ENCODE measurements around the gene ZFAND4. TPM values are rescaled to one million over a fixed set of nuclear protein-coding genes. Genes with fewer than 3 reads are reported as not detected.

The ZFAND4 gene
- total and polyA plus RNA-seq, 9 of the 15 experiments (the other 6 are each of a cell fraction or from before 2014, with no cell fraction given) = 0.42 to 3.0 (median 1.5) TPM

DNA sequence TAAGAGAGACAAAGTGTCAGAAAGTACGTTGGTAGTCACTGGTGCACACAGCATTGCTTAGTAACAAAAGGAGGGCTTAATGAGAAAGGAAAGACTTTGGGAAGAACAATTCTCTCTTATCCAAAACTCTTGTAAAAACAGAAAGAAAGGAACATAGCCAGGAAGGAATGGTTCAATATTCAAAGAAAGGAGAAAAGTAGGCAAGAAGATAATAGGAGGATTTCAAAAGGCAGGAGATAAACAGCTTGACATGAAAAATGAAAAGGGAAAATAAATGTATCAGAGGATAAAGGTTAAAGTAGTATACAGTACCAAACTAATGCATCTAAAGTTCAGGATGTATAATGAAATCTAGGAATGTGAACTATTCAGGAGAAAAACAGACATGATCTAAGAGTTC, 20.1 kb downstream of the ZFAND4 start:
- Histone ChIP-seq H3K9ac (ENCODE audit: insufficient read depth in 1 of 2, low read depth in 2 of 2, low read length in 2 of 2) (no peak overlapping the region), H3K79me2 (ENCODE audit: control insufficient read depth, insufficient read depth, low read length) (no peaks in the 10 kb centered on the region), H3K4me2 (ENCODE audit: insufficient read depth, low read length) (no peak overlapping the region), H3K36me3 (ENCODE audit: control insufficient read depth, insufficient read depth, low read length) (no peaks in the 10 kb centered on the region), H2AFZ (ENCODE audit: low read depth, low read length) (no peak overlapping the region), H3K27ac (ENCODE audit: extremely low read depth, low read depth, low read length) (no peak overlapping the region), H3K9me1 (ENCODE audit: control insufficient read depth, insufficient read depth, low read length) (no peaks in the 10 kb centered on the region), H3K9me3 (replicated peaks; ENCODE audit: control insufficient read depth, insufficient read depth, low read depth, low read length) (no peaks in the 10 kb centered on the region), H3K4me1 (replicated peaks in 1 of 2; ENCODE audit: control insufficient read depth in 2 of 2, insufficient read depth in 2 of 2, low read length in 2 of 2) (no peaks in the 10 kb centered on the region), H4K20me1 (replicated peaks; ENCODE audit: control insufficient read depth, insufficient read depth, low read length) (no peaks in the 10 kb centered on the region), H3K27me3 (ENCODE audit: control insufficient read depth in 2 of 2, insufficient read depth in 2 of 2, low read length in 2 of 2) (no peaks in the 10 kb centered on the region), H3K4me3 (no peak overlapping the region)
- BruUV-seq (replicated peaks) = no TSS peak
- no peak for DNase-seq (ENCODE audit: extremely low read depth in 1 of 4, low spot score in 3 of 4)
- POLR2A ChIA-PET = no interaction called here
- WGBS (ENCODE audit: insufficient coverage, low coverage, missing lambda C conversion rate) = 6% methylated on average over 1 of the region's 1 CpG
- no peak for TF ChIP-seq CBX3 (IDR thresholded peaks at IDR 0.05; ENCODE audit: borderline replicate concordance in 1 of 2, low read length in 2 of 2)
- no peak for TF ChIP-seq MECOM (CRISPR knock-in tag; IDR thresholded peaks at IDR 0.05)
- TF ChIP-seq, protein P1, sequence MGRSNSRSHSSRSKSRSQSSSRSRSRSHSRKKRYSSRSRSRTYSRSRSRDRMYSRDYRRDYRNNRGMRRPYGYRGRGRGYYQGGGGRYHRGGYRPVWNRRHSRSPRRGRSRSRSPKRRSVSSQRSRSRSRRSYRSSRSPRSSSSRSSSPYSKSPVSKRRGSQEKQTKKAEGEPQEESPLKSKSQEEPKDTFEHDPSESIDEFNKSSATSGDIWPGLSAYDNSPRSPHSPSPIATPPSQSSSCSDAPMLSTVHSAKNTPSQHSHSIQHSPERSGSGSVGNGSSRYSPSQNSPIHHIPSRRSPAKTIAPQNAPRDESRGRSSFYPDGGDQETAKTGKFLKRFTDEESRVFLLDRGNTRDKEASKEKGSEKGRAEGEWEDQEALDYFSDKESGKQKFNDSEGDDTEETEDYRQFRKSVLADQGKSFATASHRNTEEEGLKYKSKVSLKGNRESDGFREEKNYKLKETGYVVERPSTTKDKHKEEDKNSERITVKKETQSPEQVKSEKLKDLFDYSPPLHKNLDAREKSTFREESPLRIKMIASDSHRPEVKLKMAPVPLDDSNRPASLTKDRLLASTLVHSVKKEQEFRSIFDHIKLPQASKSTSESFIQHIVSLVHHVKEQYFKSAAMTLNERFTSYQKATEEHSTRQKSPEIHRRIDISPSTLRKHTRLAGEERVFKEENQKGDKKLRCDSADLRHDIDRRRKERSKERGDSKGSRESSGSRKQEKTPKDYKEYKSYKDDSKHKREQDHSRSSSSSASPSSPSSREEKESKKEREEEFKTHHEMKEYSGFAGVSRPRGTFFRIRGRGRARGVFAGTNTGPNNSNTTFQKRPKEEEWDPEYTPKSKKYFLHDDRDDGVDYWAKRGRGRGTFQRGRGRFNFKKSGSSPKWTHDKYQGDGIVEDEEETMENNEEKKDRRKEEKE (IDR thresholded peaks at IDR 0.05; ENCODE audit: borderline replicate concordance in 1 of 2, control insufficient read depth in 1 of 2, low read depth in 2 of 2, low read length in 1 of 2) = no peak
- no peak for TF ChIP-seq KDM2B (CRISPR knock-in tag; IDR thresholded peaks at IDR 0.05)
- no peak for TF ChIP-seq JUND (IDR thresholded peaks at IDR 0.05; ENCODE audit: borderline replicate concordance, low read depth, low read length)
- TF ChIP-seq JUND (tag; IDR thresholded peaks at IDR 0.05; ENCODE audit: borderline replicate concordance, low read depth, low read length) = no peak
- TF ChIP-seq HIVEP1 (CRISPR knock-in tag; IDR thresholded peaks at IDR 0.05) = no peak
- TF ChIP-seq, protein P2, sequence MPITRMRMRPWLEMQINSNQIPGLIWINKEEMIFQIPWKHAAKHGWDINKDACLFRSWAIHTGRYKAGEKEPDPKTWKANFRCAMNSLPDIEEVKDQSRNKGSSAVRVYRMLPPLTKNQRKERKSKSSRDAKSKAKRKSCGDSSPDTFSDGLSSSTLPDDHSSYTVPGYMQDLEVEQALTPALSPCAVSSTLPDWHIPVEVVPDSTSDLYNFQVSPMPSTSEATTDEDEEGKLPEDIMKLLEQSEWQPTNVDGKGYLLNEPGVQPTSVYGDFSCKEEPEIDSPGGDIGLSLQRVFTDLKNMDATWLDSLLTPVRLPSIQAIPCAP (CRISPR knock-in tag; IDR thresholded peaks at IDR 0.05; ENCODE audit: borderline replicate concordance) = no peak
- TF ChIP-seq ZKSCAN3 (CRISPR knock-in tag; IDR thresholded peaks at IDR 0.05) = no peak
- TF ChIP-seq SREBF1 (IDR thresholded peaks at IDR 0.05; ENCODE audit: borderline replicate concordance, low read depth, low read length) = no peak
- no peak for TF ChIP-seq GTF2E2 (tag; IDR thresholded peaks at IDR 0.05)
- TF ChIP-seq RB1 (IDR thresholded peaks at IDR 0.05; ENCODE audit: low read depth) = no peak
- no peak for TF ChIP-seq ZNF197 (CRISPR knock-in tag; IDR thresholded peaks at IDR 0.05; ENCODE audit: low read depth)
- in situ Hi-C loops (cut with MboI) (no loop called here), intact Hi-C loops (cut with micrococcal nuclease) (no loop called here)
- FAIRE-seq = no peak
- no peak for ATAC-seq
- CTCF ChIA-PET (ENCODE audit: low intra/inter-chr PET ratio) = no interaction called here
